Suprapubic skin (tissue), 4 donors: ENCODE results near the gene CAMK2N2. TPM values are rescaled to one million over a fixed set of nuclear protein-coding genes. Genes with fewer than 3 reads are reported as not detected.

Experiments used
- DNase-seq, 2 donors: peaks; one replicate each; pipeline ENCODE4 v3.0.0-alpha.2; 2019; ENCODE audit warnings: low spot score in 2 of 2
- H3K27ac ChIP-seq: fragments of 200-600 bp; sonication (generic); one replicate; pipeline ENCODE4 v1.5.1; 2019
- H3K27me3 ChIP-seq: fragments of 200-600 bp; sonication (generic); one replicate; pipeline ENCODE4 v1.5.1; 2019
- H3K36me3 ChIP-seq: fragments of 200-600 bp; sonication (generic); one replicate; pipeline ENCODE4 v1.5.1; 2019
- H3K4me1 ChIP-seq: fragments of 200-600 bp; sonication (generic); one replicate; pipeline ENCODE4 v1.5.1; 2019
- H3K4me3 ChIP-seq: fragments of 200-600 bp; sonication (generic); one replicate; pipeline ENCODE4 v1.5.1; 2019; ENCODE audit warnings: mild to moderate bottlenecking
- H3K9me3 ChIP-seq: fragments of 200-600 bp; sonication (generic); one replicate; pipeline ENCODE4 v1.5.1; 2019
- EP300 ChIP-seq: sonication (generic); formaldehyde crosslinking; IDR thresholded peaks from one replicate; pipeline ENCODE4 v1.6.1; 2017; ENCODE audit warnings: antibody characterized with exemption
- POLR2A ChIP-seq, 2 donors: fragments of 450-650 bp; IDR thresholded peaks; one replicate each; pipeline ENCODE4 v1.6.1; 2017; ENCODE audit warnings: antibody characterized with exemption in 2 of 2, mild to moderate bottlenecking in 2 of 2, moderate library complexity in 2 of 2
- POLR2AphosphoS5 ChIP-seq, 3 donors: sonication (generic); formaldehyde crosslinking; IDR thresholded peaks; one replicate each; pipeline ENCODE4 v1.6.1; 2017; ENCODE audit warnings: antibody characterized with exemption in 3 of 3
- WGBS: methylation state at CpG from one replicate; pipeline ENCODE4 v1.1.5; 2018; 5-methylcytosine and 5-hydroxymethylcytosine counted together
- total RNA-seq, 4 donors: library from RNA; depleted of rRNA; stranded (reverse); fragments of >200 nt; gene quantifications; one replicate each; pipeline ENCODE4 v1.1.0, GENCODE V29; 2016
- TF ChIP-seq, protein P1 (sequence below), 2 donors: fragments of 200-600 bp in 1 of 2; fragments of 450-650 bp in 1 of 2; sonication (generic) in 1 of 2; IDR thresholded peaks; one replicate each; pipeline ENCODE4 v1.5.1; 2016 to 2019; ENCODE audit warnings: antibody characterized with exemption in 2 of 2, mild to moderate bottlenecking in 1 of 2, moderate library complexity in 1 of 2

Gene CAMK2N2
- total RNA-seq, 4 donors from 2014 or later: not detected

DNA sequence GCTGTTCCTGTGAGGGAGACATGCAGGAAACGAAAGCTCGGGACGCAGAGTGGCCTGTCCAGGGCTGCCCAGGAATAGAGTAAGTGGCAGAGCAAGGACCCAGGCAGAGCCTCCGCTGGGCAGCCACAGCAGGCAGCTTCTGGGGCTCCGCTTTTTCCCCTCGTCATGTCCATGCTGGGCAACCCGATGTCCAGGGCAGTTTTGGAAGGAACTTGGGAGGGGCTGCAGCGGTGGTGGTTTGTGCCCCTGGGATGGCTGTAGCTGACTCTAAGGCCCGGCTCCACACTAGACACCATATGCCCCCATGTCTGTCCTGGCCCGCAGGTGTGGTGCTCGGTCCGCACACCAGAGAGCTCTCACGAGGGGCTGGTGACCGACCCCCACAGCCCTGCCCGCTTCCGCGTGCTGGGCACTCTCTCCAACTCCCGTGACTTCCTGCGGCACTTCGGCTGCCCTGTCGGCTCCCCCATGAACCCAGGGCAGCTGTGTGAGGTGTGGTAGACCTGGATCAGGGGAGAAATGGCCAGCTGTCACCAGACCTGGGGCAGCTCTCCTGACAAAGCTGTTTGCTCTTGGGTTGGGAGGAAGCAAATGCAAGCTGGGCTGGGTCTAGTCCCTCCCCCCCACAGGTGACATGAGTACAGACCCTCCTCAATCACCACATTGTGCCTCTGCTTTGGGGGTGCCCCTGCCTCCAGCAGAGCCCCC lies 30.5 kb upstream of the CAMK2N2 start:
- no peaks in the 10 kb centered on the region for H3K36me3 ChIP-seq
- WGBS: 94% methylated on average over 19 of the region's 21 CpGs
- TF ChIP-seq, protein P1, sequence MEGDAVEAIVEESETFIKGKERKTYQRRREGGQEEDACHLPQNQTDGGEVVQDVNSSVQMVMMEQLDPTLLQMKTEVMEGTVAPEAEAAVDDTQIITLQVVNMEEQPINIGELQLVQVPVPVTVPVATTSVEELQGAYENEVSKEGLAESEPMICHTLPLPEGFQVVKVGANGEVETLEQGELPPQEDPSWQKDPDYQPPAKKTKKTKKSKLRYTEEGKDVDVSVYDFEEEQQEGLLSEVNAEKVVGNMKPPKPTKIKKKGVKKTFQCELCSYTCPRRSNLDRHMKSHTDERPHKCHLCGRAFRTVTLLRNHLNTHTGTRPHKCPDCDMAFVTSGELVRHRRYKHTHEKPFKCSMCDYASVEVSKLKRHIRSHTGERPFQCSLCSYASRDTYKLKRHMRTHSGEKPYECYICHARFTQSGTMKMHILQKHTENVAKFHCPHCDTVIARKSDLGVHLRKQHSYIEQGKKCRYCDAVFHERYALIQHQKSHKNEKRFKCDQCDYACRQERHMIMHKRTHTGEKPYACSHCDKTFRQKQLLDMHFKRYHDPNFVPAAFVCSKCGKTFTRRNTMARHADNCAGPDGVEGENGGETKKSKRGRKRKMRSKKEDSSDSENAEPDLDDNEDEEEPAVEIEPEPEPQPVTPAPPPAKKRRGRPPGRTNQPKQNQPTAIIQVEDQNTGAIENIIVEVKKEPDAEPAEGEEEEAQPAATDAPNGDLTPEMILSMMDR (IDR thresholded peaks at IDR 0.05): no peak
- TF ChIP-seq POLR2AphosphoS5 (IDR thresholded peaks at IDR 0.05) (no peak), POLR2A (IDR thresholded peaks at IDR 0.05) (no peak), EP300 (no peak)
- DNase-seq: no peak
- no peak overlapping the region for H3K27ac ChIP-seq
- no peaks in the 10 kb centered on the region for H3K4me1 ChIP-seq
- no peak overlapping the region for H3K4me3 ChIP-seq
- peaks cover 19% of the 10 kb centered on the region for H3K27me3 ChIP-seq
- no peaks in the 10 kb centered on the region for H3K9me3 ChIP-seq

DNA sequence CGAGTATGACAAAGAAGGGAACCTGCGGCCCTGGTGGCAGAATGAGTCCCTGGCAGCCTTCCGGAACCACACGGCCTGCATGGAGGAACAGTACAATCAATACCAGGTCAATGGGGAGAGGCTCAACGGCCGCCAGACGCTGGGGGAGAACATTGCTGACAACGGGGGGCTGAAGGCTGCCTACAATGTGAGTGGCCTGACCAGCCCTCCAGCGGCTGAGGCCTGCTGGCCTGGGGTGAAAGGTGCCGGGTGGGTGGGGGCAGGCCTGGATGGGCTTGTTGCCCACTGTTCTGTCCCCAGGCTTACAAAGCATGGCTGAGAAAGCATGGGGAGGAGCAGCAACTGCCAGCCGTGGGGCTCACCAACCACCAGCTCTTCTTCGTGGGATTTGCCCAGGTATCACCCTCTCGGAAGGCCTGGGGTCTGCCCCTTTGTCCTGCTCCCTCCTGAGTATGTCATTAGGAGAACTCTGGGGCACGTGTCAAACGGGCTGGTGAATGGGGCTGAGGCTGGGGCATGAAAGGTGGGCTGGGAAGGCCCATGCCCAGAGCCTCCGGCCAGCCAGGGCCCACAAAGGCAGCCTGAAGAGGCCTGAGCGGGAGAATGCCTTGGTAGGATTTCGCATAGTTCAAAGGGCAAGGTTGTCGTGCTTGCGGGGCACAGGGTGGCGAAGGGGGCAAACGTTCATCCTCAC lies 29.8 kb upstream of the CAMK2N2 start:
- Histone ChIP-seq H3K4me3 (no peak overlapping the region), H3K27me3 (peaks cover 19% of the 10 kb centered on the region), H3K4me1 (no peaks in the 10 kb centered on the region), H3K9me3 (no peaks in the 10 kb centered on the region), H3K36me3 (no peaks in the 10 kb centered on the region), H3K27ac (no peak overlapping the region)
- TF ChIP-seq, protein P1 (IDR thresholded peaks at IDR 0.05): no peak
- no peak for TF ChIP-seq POLR2A (IDR thresholded peaks at IDR 0.05)
- TF ChIP-seq POLR2AphosphoS5 (IDR thresholded peaks at IDR 0.05): no peak
- TF ChIP-seq EP300: no peak
- 94% methylated on average over 17 of the region's 22 CpGs for WGBS
- DNase-seq: no peak

DNA sequence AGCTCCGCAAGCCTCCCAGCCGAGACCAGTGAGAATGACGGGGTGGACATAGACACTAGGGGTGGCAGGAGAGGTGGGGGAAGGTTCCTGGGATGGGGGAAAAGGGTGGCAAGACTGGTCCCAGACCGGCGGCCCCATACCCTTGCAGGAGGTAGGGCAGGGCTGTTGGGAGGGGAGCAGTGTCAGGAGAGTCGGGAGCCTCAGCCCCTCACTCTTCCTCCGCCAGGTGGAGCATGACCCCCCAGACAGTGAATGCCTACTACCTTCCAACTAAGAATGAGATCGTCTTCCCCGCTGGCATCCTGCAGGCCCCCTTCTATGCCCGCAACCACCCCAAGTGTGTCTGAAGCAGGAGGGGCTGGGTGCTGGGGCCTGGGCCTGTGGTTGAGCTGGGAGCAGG lies 29.0 kb upstream of the CAMK2N2 start:
- WGBS: 90% methylated on average over 10 of the region's 10 CpGs
- Histone ChIP-seq H3K27me3 (peaks cover 19% of the 10 kb centered on the region), H3K27ac (no peak overlapping the region), H3K9me3 (no peaks in the 10 kb centered on the region), H3K36me3 (no peaks in the 10 kb centered on the region), H3K4me3 (no peak overlapping the region), H3K4me1 (no peaks in the 10 kb centered on the region)
- DNase-seq: no peak
- TF ChIP-seq POLR2AphosphoS5 (IDR thresholded peaks at IDR 0.05) (no peak), EP300 (no peak), POLR2A (IDR thresholded peaks at IDR 0.05) (no peak)
- TF ChIP-seq, protein P1 (IDR thresholded peaks at IDR 0.05): no peak

DNA sequence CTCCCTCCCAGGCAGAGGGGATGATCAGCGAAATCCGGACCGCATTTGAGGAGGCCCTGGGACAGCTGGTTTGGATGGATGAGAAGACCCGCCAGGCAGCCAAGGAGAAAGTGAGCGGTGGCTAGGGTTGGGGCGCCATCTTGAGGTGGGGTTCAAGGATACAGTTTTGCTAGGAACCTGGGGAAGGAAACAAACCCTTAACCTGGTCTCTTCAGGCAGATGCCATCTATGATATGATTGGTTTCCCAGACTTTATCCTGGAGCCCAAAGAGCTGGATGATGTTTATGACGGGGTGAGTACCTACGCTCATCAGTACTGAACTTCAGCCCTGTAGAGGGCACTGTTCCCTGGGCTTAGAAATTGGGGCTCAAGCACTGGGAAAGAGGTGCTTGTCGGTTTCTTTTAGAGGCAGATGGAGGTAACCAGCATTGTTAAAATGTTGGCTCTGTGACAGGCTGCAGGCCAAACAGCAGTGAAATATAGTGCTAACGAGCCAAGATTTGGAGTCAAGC lies 28.1 kb upstream of the CAMK2N2 start:
- Histone ChIP-seq H3K9me3 (no peaks in the 10 kb centered on the region), H3K36me3 (no peaks in the 10 kb centered on the region), H3K4me3 (no peak overlapping the region), H3K27me3 (peaks cover 19% of the 10 kb centered on the region), H3K27ac (no peak overlapping the region), H3K4me1 (no peaks in the 10 kb centered on the region)
- TF ChIP-seq EP300: no peak
- TF ChIP-seq, protein P1 (IDR thresholded peaks at IDR 0.05): peak; percentile 32 to 50
- WGBS: 14% methylated on average over 8 of the region's 10 CpGs
- no peak for DNase-seq

DNA sequence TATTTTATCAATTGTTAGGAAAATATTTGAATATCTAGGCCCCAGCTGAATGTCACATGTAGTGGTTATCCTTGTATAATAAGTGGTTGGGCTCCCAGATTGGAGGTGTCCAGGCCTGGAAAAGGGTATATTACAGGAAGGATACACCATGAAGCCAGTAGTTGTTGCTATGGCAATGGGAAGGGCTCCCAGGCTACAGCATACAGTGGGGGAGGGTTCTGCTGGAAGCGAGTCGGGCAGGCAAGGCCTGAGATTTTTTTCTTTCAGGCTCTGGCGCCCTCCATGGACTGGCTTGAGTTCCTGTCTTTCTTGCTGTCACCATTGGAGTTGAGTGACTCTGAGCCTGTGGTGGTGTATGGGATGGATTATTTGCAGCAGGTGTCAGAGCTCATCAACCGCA lies 23.3 kb upstream of the CAMK2N2 start:
- no peak for DNase-seq
- TF ChIP-seq POLR2A (IDR thresholded peaks at IDR 0.05): no peak
- TF ChIP-seq EP300: no peak
- TF ChIP-seq POLR2AphosphoS5 (IDR thresholded peaks at IDR 0.05): no peak
- TF ChIP-seq, protein P1 (IDR thresholded peaks at IDR 0.05): no peak
- no peaks in the 10 kb centered on the region for H3K36me3 ChIP-seq
- WGBS: 25% methylated on average over 4 of the region's 4 CpGs
- no peaks in the 10 kb centered on the region for H3K4me1 ChIP-seq
- H3K27me3 ChIP-seq: peaks cover 14% of the 10 kb centered on the region
- H3K9me3 ChIP-seq: no peaks in the 10 kb centered on the region
- no peak overlapping the region for H3K27ac ChIP-seq
- no peak overlapping the region for H3K4me3 ChIP-seq
